ENCODE data around the gene AP1S3.
A peak's percentile ranks its signal among the peaks of the same experiment; 100 is the strongest.

The AP1S3 gene

DNA sequence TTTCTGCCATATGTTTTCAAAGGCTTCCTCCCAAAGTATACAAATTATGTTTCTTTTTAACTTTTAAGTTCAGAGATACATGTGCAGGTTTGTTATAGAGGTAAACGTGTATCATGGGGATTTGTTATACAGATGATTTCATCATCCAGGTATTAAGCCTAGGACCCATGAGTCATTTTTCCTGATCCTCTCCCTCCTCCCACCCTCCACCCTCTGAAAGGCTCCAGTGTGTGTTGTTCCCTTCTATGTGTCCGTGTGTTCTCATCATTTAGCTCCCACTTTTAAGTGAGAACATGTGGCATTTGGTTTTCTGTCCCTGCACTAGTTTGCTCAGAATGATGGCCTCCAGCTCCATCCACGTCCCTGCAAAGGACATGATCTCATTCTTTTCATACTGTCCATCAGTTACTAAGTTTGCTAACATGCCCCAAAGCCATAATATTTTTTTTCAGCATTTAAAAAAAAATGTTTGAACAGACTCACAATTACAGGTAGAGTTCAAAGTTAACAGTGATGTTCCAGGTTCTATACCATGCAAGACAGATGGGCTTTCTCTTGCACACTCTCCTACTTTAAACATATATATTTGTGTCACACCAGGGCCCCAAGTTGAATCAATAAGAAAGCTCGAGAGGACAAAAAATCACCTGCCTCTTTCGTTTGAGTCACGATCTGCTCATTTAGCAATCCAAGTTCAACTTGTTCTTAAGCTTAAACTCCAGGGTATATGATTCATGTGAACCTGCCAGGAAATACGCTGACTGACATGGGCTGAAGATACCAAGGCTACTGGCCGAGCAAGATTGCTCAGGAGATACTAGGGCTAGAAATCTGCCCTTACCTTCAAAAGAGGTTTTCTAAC lies 77.6 kb downstream of the AP1S3 start (continued):
- TF ChIP-seq, protein P1, sequence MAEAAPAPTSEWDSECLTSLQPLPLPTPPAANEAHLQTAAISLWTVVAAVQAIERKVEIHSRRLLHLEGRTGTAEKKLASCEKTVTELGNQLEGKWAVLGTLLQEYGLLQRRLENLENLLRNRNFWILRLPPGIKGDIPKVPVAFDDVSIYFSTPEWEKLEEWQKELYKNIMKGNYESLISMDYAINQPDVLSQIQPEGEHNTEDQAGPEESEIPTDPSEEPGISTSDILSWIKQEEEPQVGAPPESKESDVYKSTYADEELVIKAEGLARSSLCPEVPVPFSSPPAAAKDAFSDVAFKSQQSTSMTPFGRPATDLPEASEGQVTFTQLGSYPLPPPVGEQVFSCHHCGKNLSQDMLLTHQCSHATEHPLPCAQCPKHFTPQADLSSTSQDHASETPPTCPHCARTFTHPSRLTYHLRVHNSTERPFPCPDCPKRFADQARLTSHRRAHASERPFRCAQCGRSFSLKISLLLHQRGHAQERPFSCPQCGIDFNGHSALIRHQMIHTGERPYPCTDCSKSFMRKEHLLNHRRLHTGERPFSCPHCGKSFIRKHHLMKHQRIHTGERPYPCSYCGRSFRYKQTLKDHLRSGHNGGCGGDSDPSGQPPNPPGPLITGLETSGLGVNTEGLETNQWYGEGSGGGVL (tag by site-specific recombination; IDR thresholded peaks at IDR 0.05) = peak; percentile 61; the same call in 1 of the 2 replicates
- TF ChIP-seq ZNF366 (tag by site-specific recombination; conservative IDR thresholded peaks at IDR 0.05) (peak; percentile 57), EGR2 (tag by site-specific recombination; IDR thresholded peaks at IDR 0.05; ENCODE audit: low read depth) (peak; percentile 20; the same call in 1 of the 2 replicates), KLF8 (tag by site-specific recombination; IDR thresholded peaks at IDR 0.05) (0 out of 2 replicates have a peak, but pooled peaks have one; percentile 16), ZNF629 (tag by site-specific recombination; IDR thresholded peaks at IDR 0.05) (peak; percentile 34; the same call in 1 of the 2 replicates)
- TF ChIP-seq, protein P2, sequence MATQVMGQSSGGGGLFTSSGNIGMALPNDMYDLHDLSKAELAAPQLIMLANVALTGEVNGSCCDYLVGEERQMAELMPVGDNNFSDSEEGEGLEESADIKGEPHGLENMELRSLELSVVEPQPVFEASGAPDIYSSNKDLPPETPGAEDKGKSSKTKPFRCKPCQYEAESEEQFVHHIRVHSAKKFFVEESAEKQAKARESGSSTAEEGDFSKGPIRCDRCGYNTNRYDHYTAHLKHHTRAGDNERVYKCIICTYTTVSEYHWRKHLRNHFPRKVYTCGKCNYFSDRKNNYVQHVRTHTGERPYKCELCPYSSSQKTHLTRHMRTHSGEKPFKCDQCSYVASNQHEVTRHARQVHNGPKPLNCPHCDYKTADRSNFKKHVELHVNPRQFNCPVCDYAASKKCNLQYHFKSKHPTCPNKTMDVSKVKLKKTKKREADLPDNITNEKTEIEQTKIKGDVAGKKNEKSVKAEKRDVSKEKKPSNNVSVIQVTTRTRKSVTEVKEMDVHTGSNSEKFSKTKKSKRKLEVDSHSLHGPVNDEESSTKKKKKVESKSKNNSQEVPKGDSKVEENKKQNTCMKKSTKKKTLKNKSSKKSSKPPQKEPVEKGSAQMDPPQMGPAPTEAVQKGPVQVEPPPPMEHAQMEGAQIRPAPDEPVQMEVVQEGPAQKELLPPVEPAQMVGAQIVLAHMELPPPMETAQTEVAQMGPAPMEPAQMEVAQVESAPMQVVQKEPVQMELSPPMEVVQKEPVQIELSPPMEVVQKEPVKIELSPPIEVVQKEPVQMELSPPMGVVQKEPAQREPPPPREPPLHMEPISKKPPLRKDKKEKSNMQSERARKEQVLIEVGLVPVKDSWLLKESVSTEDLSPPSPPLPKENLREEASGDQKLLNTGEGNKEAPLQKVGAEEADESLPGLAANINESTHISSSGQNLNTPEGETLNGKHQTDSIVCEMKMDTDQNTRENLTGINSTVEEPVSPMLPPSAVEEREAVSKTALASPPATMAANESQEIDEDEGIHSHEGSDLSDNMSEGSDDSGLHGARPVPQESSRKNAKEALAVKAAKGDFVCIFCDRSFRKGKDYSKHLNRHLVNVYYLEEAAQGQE (tag by site-specific recombination; IDR thresholded peaks at IDR 0.05) = no peak

DNA sequence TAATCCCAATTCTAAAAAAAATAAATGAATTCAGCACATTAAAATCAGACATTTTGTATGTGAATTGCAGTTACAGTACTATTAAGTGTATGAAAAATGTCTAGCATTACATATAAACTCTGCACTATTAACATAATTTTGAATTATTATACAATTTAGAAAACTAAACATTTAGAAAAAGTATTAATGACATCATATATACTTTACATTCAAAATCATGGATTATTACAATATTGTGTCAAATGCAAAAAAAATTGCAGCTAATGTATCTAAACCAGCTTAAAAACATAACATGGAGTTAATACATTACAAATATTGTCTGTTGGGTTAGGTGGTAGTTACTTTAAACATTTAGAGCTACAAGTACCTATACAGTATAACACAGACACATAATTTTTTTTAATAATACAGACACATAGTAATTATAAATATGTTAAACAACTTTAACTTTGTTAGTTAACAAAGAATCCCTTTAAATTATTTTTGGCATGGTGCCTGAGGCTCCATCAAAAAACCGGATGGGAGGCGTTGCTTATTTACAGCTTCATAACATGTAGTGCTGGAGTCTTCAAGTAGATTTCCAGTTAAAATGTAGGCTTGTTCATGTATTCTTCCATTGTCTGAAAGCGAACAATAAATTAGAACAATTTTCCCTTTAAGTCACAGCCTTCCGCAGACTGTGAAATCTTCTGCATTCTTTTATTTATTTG lies 79.1 kb downstream of the AP1S3 start:
- no peak overlapping the region for H3K27ac ChIP-seq (ENCODE audit: extremely low read depth, low read depth, low read length)
- TF ChIP-seq BCL11B (tag by site-specific recombination; IDR thresholded peaks at IDR 0.05; ENCODE audit: low read depth) (no peak), ZFHX2 (tag by site-specific recombination; conservative IDR thresholded peaks at IDR 0.05) (no peak), ZNF560 (tag by site-specific recombination; IDR thresholded peaks at IDR 0.05; ENCODE audit: borderline replicate concordance) (no peak)
- TF ChIP-seq, protein P3, sequence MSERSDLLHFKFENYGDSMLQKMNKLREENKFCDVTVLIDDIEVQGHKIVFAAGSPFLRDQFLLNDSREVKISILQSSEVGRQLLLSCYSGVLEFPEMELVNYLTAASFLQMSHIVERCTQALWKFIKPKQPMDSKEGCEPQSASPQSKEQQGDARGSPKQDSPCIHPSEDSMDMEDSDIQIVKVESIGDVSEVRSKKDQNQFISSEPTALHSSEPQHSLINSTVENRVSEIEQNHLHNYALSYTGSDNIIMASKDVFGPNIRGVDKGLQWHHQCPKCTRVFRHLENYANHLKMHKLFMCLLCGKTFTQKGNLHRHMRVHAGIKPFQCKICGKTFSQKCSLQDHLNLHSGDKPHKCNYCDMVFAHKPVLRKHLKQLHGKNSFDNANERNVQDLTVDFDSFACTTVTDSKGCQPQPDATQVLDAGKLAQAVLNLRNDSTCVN (tag by site-specific recombination; optimal IDR thresholded peaks at IDR 0.05) = no peak
- TF ChIP-seq, protein P4, sequence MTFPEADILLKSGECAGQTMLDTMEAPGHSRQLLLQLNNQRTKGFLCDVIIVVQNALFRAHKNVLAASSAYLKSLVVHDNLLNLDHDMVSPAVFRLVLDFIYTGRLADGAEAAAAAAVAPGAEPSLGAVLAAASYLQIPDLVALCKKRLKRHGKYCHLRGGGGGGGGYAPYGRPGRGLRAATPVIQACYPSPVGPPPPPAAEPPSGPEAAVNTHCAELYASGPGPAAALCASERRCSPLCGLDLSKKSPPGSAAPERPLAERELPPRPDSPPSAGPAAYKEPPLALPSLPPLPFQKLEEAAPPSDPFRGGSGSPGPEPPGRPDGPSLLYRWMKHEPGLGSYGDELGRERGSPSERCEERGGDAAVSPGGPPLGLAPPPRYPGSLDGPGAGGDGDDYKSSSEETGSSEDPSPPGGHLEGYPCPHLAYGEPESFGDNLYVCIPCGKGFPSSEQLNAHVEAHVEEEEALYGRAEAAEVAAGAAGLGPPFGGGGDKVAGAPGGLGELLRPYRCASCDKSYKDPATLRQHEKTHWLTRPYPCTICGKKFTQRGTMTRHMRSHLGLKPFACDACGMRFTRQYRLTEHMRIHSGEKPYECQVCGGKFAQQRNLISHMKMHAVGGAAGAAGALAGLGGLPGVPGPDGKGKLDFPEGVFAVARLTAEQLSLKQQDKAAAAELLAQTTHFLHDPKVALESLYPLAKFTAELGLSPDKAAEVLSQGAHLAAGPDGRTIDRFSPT (tag by site-specific recombination; IDR thresholded peaks at IDR 0.05) = no peak
- TF ChIP-seq, protein P5, sequence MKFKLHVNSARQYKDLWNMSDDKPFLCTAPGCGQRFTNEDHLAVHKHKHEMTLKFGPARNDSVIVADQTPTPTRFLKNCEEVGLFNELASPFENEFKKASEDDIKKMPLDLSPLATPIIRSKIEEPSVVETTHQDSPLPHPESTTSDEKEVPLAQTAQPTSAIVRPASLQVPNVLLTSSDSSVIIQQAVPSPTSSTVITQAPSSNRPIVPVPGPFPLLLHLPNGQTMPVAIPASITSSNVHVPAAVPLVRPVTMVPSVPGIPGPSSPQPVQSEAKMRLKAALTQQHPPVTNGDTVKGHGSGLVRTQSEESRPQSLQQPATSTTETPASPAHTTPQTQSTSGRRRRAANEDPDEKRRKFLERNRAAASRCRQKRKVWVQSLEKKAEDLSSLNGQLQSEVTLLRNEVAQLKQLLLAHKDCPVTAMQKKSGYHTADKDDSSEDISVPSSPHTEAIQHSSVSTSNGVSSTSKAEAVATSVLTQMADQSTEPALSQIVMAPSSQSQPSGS (tag by site-specific recombination; IDR thresholded peaks at IDR 0.05; ENCODE audit: low read depth) = peak; percentile 80
- TF ChIP-seq, protein P6, sequence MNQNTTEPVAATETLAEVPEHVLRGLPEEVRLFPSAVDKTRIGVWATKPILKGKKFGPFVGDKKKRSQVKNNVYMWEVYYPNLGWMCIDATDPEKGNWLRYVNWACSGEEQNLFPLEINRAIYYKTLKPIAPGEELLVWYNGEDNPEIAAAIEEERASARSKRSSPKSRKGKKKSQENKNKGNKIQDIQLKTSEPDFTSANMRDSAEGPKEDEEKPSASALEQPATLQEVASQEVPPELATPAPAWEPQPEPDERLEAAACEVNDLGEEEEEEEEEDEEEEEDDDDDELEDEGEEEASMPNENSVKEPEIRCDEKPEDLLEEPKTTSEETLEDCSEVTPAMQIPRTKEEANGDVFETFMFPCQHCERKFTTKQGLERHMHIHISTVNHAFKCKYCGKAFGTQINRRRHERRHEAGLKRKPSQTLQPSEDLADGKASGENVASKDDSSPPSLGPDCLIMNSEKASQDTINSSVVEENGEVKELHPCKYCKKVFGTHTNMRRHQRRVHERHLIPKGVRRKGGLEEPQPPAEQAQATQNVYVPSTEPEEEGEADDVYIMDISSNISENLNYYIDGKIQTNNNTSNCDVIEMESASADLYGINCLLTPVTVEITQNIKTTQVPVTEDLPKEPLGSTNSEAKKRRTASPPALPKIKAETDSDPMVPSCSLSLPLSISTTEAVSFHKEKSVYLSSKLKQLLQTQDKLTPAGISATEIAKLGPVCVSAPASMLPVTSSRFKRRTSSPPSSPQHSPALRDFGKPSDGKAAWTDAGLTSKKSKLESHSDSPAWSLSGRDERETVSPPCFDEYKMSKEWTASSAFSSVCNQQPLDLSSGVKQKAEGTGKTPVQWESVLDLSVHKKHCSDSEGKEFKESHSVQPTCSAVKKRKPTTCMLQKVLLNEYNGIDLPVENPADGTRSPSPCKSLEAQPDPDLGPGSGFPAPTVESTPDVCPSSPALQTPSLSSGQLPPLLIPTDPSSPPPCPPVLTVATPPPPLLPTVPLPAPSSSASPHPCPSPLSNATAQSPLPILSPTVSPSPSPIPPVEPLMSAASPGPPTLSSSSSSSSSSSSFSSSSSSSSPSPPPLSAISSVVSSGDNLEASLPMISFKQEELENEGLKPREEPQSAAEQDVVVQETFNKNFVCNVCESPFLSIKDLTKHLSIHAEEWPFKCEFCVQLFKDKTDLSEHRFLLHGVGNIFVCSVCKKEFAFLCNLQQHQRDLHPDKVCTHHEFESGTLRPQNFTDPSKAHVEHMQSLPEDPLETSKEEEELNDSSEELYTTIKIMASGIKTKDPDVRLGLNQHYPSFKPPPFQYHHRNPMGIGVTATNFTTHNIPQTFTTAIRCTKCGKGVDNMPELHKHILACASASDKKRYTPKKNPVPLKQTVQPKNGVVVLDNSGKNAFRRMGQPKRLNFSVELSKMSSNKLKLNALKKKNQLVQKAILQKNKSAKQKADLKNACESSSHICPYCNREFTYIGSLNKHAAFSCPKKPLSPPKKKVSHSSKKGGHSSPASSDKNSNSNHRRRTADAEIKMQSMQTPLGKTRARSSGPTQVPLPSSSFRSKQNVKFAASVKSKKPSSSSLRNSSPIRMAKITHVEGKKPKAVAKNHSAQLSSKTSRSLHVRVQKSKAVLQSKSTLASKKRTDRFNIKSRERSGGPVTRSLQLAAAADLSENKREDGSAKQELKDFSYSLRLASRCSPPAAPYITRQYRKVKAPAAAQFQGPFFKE (tag by site-specific recombination; IDR thresholded peaks at IDR 0.05; ENCODE audit: borderline replicate concordance) = no peak

More for the DNA sequence above, 79.1 kb downstream of the AP1S3 start:
- no peaks in the 10 kb centered on the region; a peak in 1 of 3 replicates for H3K36me3 ChIP-seq (ENCODE audit: control insufficient read depth in 2 of 2, insufficient read depth in 1 of 2, low read length in 2 of 2)
- H3K4me3 ChIP-seq (ENCODE audit: low read depth, low read length) = no peak overlapping the region
- H3K9me3 ChIP-seq (ENCODE audit: control insufficient read depth, insufficient read depth, low read depth, low read length) = no peaks in the 10 kb centered on the region
- ChIA-PET POLR2A (no interaction called here), CTCF (interaction anchor here (0.6 to 2.3 kb wide), 3 partner anchors 40 to 122 kb away, joined by 3 to 6 read pairs (median 5); no protein-coding TSS in a partner anchor)
- no peaks in the 10 kb centered on the region; the same call in 1 of the 2 replicates for H3K4me1 ChIP-seq (ENCODE audit: control insufficient read depth, insufficient read depth, low read length)

All from HEK293 (cell line).